ENCODE data around the gene C16orf96. TPM values are rescaled to one million over a fixed set of nuclear protein-coding genes. Genes with fewer than 3 reads are reported as not detected.

The C16orf96 gene
- total RNA-seq, 1 experiment from 2014 or later, result 1.4 TPM

GRCh38 chr16:4583906-4584305 is 27.8 kb downstream of the C16orf96 start:
- Mint-ChIP-seq H3K27me3 (ENCODE audit: low read depth) (peaks cover 10% of the 10 kb centered on the region; the same call in 1 of the 2 replicates), H3K27ac (no peak overlapping the region), H3K9me3 (peaks cover 8% of the 10 kb centered on the region in 2 experiments; a peak in 3 of 5 replicates), H3K36me3 (ENCODE audit: insufficient read depth in 1 of 3, low read depth in 3 of 3) (peaks cover 5 to 10% (median 5%) of the 10 kb centered on the region in 3 experiments; a peak in 5 of 7 replicates), H3K4me1 (peaks cover 14 to 15% of the 10 kb centered on the region in 2 experiments), H3K4me3 (no peak overlapping the region)
- Histone ChIP-seq H2AFZ (ENCODE audit: low read length) (no peak overlapping the region), H3K79me1 (ENCODE audit: insufficient read depth, low read depth, low read length, poor library complexity, severe bottlenecking) (no peaks in the 10 kb centered on the region), H3K23me2 (ENCODE audit: insufficient read length, low read depth, low read length, poor library complexity, severe bottlenecking) (no peaks in the 10 kb centered on the region), H4K91ac (ENCODE audit: insufficient read length, low read depth, low read length) (no peak overlapping the region), H2BK5ac (ENCODE audit: insufficient read length, low read length) (no peak overlapping the region), H3K27me3 (ENCODE audit: insufficient read depth, low read length) (no peaks in the 10 kb centered on the region), H2BK20ac (ENCODE audit: low read depth, low read length, poor library complexity, severe bottlenecking) (no peak overlapping the region), H3K18ac (ENCODE audit: insufficient read length, low read depth, low read length) (no peak overlapping the region), H3K27ac (ENCODE audit: insufficient read length, low read depth, low read length) (no peak overlapping the region), H4K8ac (replicated peaks; ENCODE audit: insufficient read length, low read depth, low read length) (no peak overlapping the region), H2BK15ac (ENCODE audit: low read depth, low read length) (no peak overlapping the region), H2BK120ac (ENCODE audit: low read depth, low read length, poor library complexity, severe bottlenecking) (no peak overlapping the region), H3K4ac (ENCODE audit: low read depth, low read length) (no peak overlapping the region), H3K4me2 (ENCODE audit: insufficient read depth, insufficient read length, low read length) (no peak overlapping the region), H4K5ac (ENCODE audit: insufficient read length, low read depth, low read length) (no peak overlapping the region), H3T11ph (ENCODE audit: low read length) (no peak overlapping the region), H3K9ac (ENCODE audit: extremely low read depth, insufficient read length, low read length) (no peak overlapping the region), H4K20me1 (ENCODE audit: control insufficient read depth, insufficient read depth, insufficient read length) (no peaks in the 10 kb centered on the region), H2BK12ac (ENCODE audit: insufficient read length, low read depth, low read length) (no peak overlapping the region), H3K4me1 (ENCODE audit: insufficient read depth, low read length) (peaks cover 2% of the 10 kb centered on the region; the same call in 1 of the 2 replicates), H2AK5ac (ENCODE audit: insufficient read length, low read length) (no peak overlapping the region), H3K9me3 (ENCODE audit: control insufficient read depth, low read depth, low read length) (no peaks in the 10 kb centered on the region), H3K56ac (ENCODE audit: insufficient read length, low read depth, low read length) (no peak overlapping the region), H3K23ac (ENCODE audit: insufficient read length, low read depth, low read length) (no peak overlapping the region), H3K79me2 (ENCODE audit: insufficient read depth, low read length) (no peaks in the 10 kb centered on the region), H3K14ac (ENCODE audit: insufficient read depth, low read length) (no peak overlapping the region)
- DNase-seq, result no peak
- no peak for TF ChIP-seq CTCF (conservative IDR thresholded peaks at IDR 0.05)
- no CpG with 5 or more reads among the region's 4 CpGs for WGBS (ENCODE audit: extremely low coverage, insufficient read length, low lambda C conversion rate)
